Measurements from ENCODE around the gene CYP2S1. TPM values are rescaled to one million over a fixed set of nuclear protein-coding genes. Genes with fewer than 3 reads are reported as not detected.

CYP2S1 gene
- total and polyA plus RNA-seq, 9 of the 15 experiments (the other 6 are each of a cell fraction or from before 2014, with no cell fraction given): 0.07 to 1.9 (median 0.41) TPM

- H2AFZ ChIP-seq (ENCODE audit: low read depth, low read length): no peak overlapping the region
- H3K4me2 ChIP-seq (ENCODE audit: insufficient read depth, low read length): no peak overlapping the region
- peaks cover 0 to 6% of the 10 kb centered on the region in 2 experiments; a peak in 2 of 5 replicates for H3K4me1 ChIP-seq (replicated peaks in 1 of 2; ENCODE audit: control insufficient read depth in 2 of 2, insufficient read depth in 2 of 2, low read length in 2 of 2)
- H3K4me3 ChIP-seq: no peak overlapping the region
- CTCF ChIA-PET (ENCODE audit: low intra/inter-chr PET ratio): no interaction called here
- H3K36me3 ChIP-seq (ENCODE audit: control insufficient read depth, insufficient read depth, low read length): no peaks in the 10 kb centered on the region
- no peaks in the 10 kb centered on the region for H3K9me3 ChIP-seq (replicated peaks; ENCODE audit: control insufficient read depth, insufficient read depth, low read depth, low read length)
- no peak for FAIRE-seq
- TF ChIP-seq RREB1 (CRISPR knock-in tag; IDR thresholded peaks at IDR 0.05): no peak
- no peak for TF ChIP-seq SP1 (CRISPR knock-in tag; IDR thresholded peaks at IDR 0.05)
- TF ChIP-seq EWSR1 (IDR thresholded peaks at IDR 0.05; ENCODE audit: borderline replicate concordance, low read depth, partially characterized antibody): no peak
- TF ChIP-seq ZC3H4 (CRISPR knock-in tag; IDR thresholded peaks at IDR 0.05; ENCODE audit: borderline replicate concordance): no peak
- no peak for TF ChIP-seq HOMEZ (CRISPR knock-in tag; IDR thresholded peaks at IDR 0.05)
- no peak for TF ChIP-seq RBM22 (IDR thresholded peaks at IDR 0.05; ENCODE audit: low read depth, low read length, poor library complexity, severe bottlenecking)
- no peak for TF ChIP-seq POLR3G (IDR thresholded peaks at IDR 0.05; ENCODE audit: extremely low read depth, insufficient read length, insufficient replicate concordance)
- TF ChIP-seq CBFA2T2 (conservative IDR thresholded peaks at IDR 0.05): no peak
- TF ChIP-seq MAFK (IDR thresholded peaks at IDR 0.05; ENCODE audit: low read length): no peak
- H3K27ac ChIP-seq (ENCODE audit: extremely low read depth, low read depth, low read length): no peak overlapping the region
- no peak for ATAC-seq
- peaks cover 2% of the 10 kb centered on the region for H3K9me1 ChIP-seq (ENCODE audit: control insufficient read depth, insufficient read depth, low read length)
- H4K20me1 ChIP-seq (replicated peaks; ENCODE audit: control insufficient read depth, insufficient read depth, low read length): no peaks in the 10 kb centered on the region
- POLR2A ChIA-PET: no interaction called here
- 0% methylated on average over 2 of the region's 2 CpGs for WGBS (ENCODE audit: insufficient coverage, low coverage, missing lambda C conversion rate)
- H3K79me2 ChIP-seq (ENCODE audit: control insufficient read depth, insufficient read depth, low read length): no peaks in the 10 kb centered on the region
- DNase-seq (ENCODE audit: extremely low read depth in 1 of 4, low spot score in 3 of 4): no peak
- in situ Hi-C loops (cut with MboI) (no loop called here), intact Hi-C loops (cut with micrococcal nuclease) (no loop called here)
- peaks cover 5 to 21% of the 10 kb centered on the region in 2 experiments; a peak in 3 of 5 replicates for H3K27me3 ChIP-seq (ENCODE audit: control insufficient read depth in 2 of 2, insufficient read depth in 2 of 2, low read length in 2 of 2)
- no peak overlapping the region for H3K9ac ChIP-seq (ENCODE audit: insufficient read depth in 1 of 2, low read depth in 2 of 2, low read length in 2 of 2)
- BruUV-seq (replicated peaks): no TSS peak
These were observed 47.0 kb downstream of the CYP2S1 start for GRCh38 chr19:41239961-41240574.
